Stimulated activated CD4-positive, alpha-beta T cell treated with anti-CD3 and anti-CD28 coated beads, Interleukin-4, amount 100 ng/mL, for 1 hour (primary cell): Measurements from ENCODE around the gene TMTC2.
"Not testable (repeated sequence)": the region's sequence is repeated elsewhere in the genome, so short reads cannot be mapped to it uniquely, and the experiment has no call there.

Source experiments
- DNase-seq: peaks from one replicate; pipeline ENCODE4 v3.0.0-alpha.2; 2020

Gene TMTC2

GRCh38 chr12:82797480-82797879 is 110.8 kb downstream of the TMTC2 start:
- DNase-seq: no peak

GRCh38 chr12:82800185-82800584 is 113.5 kb downstream of the TMTC2 start:
- DNase-seq: no peak

GRCh38 chr12:82801951-82802610 is 115.4 kb downstream of the TMTC2 start:
- DNase-seq: no peak

- no peak for DNase-seq
These were observed 116.5 kb downstream of the TMTC2 start for GRCh38 chr12:82803201-82803600.

- no peak for DNase-seq
These were observed 117.9 kb downstream of the TMTC2 start for GRCh38 chr12:82804601-82805000.

- not testable (repeated sequence) for DNase-seq
These were observed 118.3 kb downstream of the TMTC2 start for GRCh38 chr12:82805004-82805403.

GRCh38 chr12:82805812-82806497 is 119.2 kb downstream of the TMTC2 start:
- DNase-seq: no peak

- no peak for DNase-seq
These were observed 120.5 kb downstream of the TMTC2 start for GRCh38 chr12:82807132-82807737.

GRCh38 chr12:82810568-82810967 is 123.9 kb downstream of the TMTC2 start:
- no peak for DNase-seq

- DNase-seq: no peak
These were observed 130.7 kb downstream of the TMTC2 start for GRCh38 chr12:82817368-82817767.

GRCh38 chr12:82818271-82819035 is 131.7 kb downstream of the TMTC2 start:
- DNase-seq: no peak

- no peak for DNase-seq
These were observed 139.8 kb downstream of the TMTC2 start for GRCh38 chr12:82826505-82826904.

GRCh38 chr12:82832096-82832495 is 145.4 kb downstream of the TMTC2 start:
- no peak for DNase-seq

- DNase-seq: no peak
These were observed 146.3 kb downstream of the TMTC2 start for GRCh38 chr12:82832981-82833380.

- no peak for DNase-seq
These were observed 146.8 kb downstream of the TMTC2 start for GRCh38 chr12:82833481-82833880.

GRCh38 chr12:82835217-82835616 is 148.5 kb downstream of the TMTC2 start:
- no peak for DNase-seq

GRCh38 chr12:82838131-82838551 is 151.4 kb downstream of the TMTC2 start:
- DNase-seq: no peak

GRCh38 chr12:82838827-82839226 is 152.1 kb downstream of the TMTC2 start:
- DNase-seq: no peak

GRCh38 chr12:82839796-82840195 is 153.1 kb downstream of the TMTC2 start:
- DNase-seq: no peak

- no peak for DNase-seq
These were observed 154.8 kb downstream of the TMTC2 start for GRCh38 chr12:82841487-82841904.

- no peak for DNase-seq
These were observed 155.8 kb downstream of the TMTC2 start for GRCh38 chr12:82842480-82842879.

GRCh38 chr12:82845076-82845475 is 158.4 kb downstream of the TMTC2 start:
- DNase-seq: not testable (repeated sequence)

GRCh38 chr12:82848845-82849244 is 162.1 kb downstream of the TMTC2 start:
- no peak for DNase-seq
